22Rv1 (cell line): Measurements from ENCODE around the gene DDHD1.

Experiments
- ZFX ChIP-seq: fragments of 450-650 bp; IDR thresholded peaks from 2 replicates; pipeline ENCODE4 v1.6.1; 2017; ENCODE audit warnings: antibody characterized with exemption, borderline replicate concordance
- TF ChIP-seq, protein P1 (sequence below): fragments of 450-650 bp; IDR thresholded peaks from 2 replicates; pipeline ENCODE4 v1.5.1; 2017; ENCODE audit warnings: mild to moderate bottlenecking

DNA sequence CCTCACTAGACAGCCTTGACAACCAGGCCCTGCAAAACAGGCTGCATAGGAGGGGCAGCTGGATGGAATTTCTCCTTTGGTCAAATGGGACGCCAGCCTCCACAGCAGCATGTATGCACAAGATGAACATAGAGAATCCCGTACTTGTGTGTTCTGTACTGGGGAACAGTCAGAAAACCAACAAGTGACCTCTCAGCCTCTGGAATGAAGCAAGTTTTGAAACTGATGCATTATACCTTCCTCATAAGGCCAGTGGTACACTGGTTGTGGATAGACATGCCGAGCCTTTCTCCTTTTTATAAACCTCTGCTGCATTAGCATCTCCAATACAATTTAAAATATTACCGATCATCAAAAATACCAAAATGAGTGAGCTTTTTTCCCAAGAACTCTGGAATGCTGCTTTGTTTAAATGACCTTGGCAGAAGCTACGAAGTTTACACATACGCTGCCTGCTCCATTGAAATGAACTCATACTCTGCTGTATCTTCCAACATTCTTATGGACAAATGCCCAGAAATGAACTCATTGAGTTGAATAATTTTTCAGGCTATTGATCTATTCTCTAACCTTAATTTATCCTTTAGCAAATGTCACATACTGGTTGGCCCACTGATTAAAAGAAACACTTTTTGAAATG, 154.6 kb downstream of the DDHD1 start:
- TF ChIP-seq, protein P1, sequence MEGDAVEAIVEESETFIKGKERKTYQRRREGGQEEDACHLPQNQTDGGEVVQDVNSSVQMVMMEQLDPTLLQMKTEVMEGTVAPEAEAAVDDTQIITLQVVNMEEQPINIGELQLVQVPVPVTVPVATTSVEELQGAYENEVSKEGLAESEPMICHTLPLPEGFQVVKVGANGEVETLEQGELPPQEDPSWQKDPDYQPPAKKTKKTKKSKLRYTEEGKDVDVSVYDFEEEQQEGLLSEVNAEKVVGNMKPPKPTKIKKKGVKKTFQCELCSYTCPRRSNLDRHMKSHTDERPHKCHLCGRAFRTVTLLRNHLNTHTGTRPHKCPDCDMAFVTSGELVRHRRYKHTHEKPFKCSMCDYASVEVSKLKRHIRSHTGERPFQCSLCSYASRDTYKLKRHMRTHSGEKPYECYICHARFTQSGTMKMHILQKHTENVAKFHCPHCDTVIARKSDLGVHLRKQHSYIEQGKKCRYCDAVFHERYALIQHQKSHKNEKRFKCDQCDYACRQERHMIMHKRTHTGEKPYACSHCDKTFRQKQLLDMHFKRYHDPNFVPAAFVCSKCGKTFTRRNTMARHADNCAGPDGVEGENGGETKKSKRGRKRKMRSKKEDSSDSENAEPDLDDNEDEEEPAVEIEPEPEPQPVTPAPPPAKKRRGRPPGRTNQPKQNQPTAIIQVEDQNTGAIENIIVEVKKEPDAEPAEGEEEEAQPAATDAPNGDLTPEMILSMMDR = no peak
- no peak for TF ChIP-seq ZFX
